Measurements from ENCODE around the gene AMIGO1. TPM values are rescaled to one million over a fixed set of nuclear protein-coding genes. Genes with fewer than 3 reads are reported as not detected.
A peak's percentile ranks its signal among the peaks of the same experiment; 100 is the strongest.

AMIGO1 gene
- total RNA-seq, 1 experiment from 2014 or later = 1.5 TPM

- H3K9me3 Mint-ChIP-seq (ENCODE audit: unreplicated experiment) = no peaks in the 10 kb centered on the region
- Histone ChIP-seq H3K27me3 (replicated peaks; ENCODE audit: control insufficient read depth, insufficient read depth, low read length) (no peaks in the 10 kb centered on the region), H3K4me3 (ENCODE audit: low read depth, low read length) (no peak overlapping the region), H3K4me1 (peaks cover 12% of the 10 kb centered on the region), H3K36me3 (ENCODE audit: control insufficient read depth, insufficient read depth, low read length) (no peaks in the 10 kb centered on the region), H3K9me3 (no peaks in the 10 kb centered on the region)
- peaks cover 9% of the 10 kb centered on the region for H3K27me3 Mint-ChIP-seq (ENCODE audit: insufficient read depth, unreplicated experiment)
- CTCF ChIA-PET = interaction anchor here (0.6 to 2.3 kb wide), 18 partner anchors 9 to 438 kb away, joined by 3 to 36 read pairs (median 4); partner anchors contain the start of genes AHCYL1 and PSMA5
- H3K4me3 Mint-ChIP-seq (ENCODE audit: unreplicated experiment) = peak overlapping the region; percentile 60
- peak; percentile 45 to 64 for TF ChIP-seq CTCF (IDR thresholded peaks at IDR 0.05; ENCODE audit: insufficient read depth in 1 of 2, low read depth in 1 of 2, low read length in 1 of 2, severe bottlenecking in 1 of 2, unreplicated experiment in 1 of 2)
- POLR2A ChIA-PET = interaction anchor here (0.6 kb wide), 2 partner anchors 18 to 93 kb away, joined by 3 read pairs; no protein-coding TSS in a partner anchor
- peak; percentile 82 to 84 for DNase-seq
- no TSS peak for BruUV-seq (replicated peaks)
- H3K27ac Mint-ChIP-seq (ENCODE audit: unreplicated experiment) = peak overlapping the region; percentile 66
- intact Hi-C loops (cut with micrococcal nuclease; ENCODE audit: unreplicated experiment) = loop anchor here (1.0 to 5.0 kb wide), 5 partner anchors 43 to 438 kb away; partner anchors contain the start of gene AHCYL1
- H3K4me1 Mint-ChIP-seq (ENCODE audit: low read depth, unreplicated experiment) = peaks cover 9% of the 10 kb centered on the region
- peaks cover 15% of the 10 kb centered on the region for H3K36me3 Mint-ChIP-seq (ENCODE audit: insufficient read depth, unreplicated experiment)
Observed at GRCh38 chr1:109546311-109547109, 37.0 kb upstream of the AMIGO1 start.

- ChIA-PET POLR2A (no interaction called here), CTCF (interaction anchor here (0.8 to 1.3 kb wide), 3 partner anchors 15 to 96 kb away, joined by 3 to 4 read pairs (median 4); no protein-coding TSS in a partner anchor)
- no peaks in the 10 kb centered on the region for H3K27me3 ChIP-seq (replicated peaks; ENCODE audit: control insufficient read depth, insufficient read depth, low read length)
- no peak for TF ChIP-seq CTCF (IDR thresholded peaks at IDR 0.05; ENCODE audit: insufficient read depth in 1 of 2, low read depth in 1 of 2, low read length in 1 of 2, severe bottlenecking in 1 of 2, unreplicated experiment in 1 of 2)
- H3K27me3 Mint-ChIP-seq (ENCODE audit: insufficient read depth, unreplicated experiment) = peaks cover 9% of the 10 kb centered on the region
- no peaks in the 10 kb centered on the region for H3K9me3 Mint-ChIP-seq (ENCODE audit: unreplicated experiment)
- H3K4me3 ChIP-seq (ENCODE audit: low read depth, low read length) = no peak overlapping the region
- H3K4me1 Mint-ChIP-seq (ENCODE audit: low read depth, unreplicated experiment) = peaks cover 6% of the 10 kb centered on the region
- no peaks in the 10 kb centered on the region for H3K9me3 ChIP-seq
- intact Hi-C loops (cut with micrococcal nuclease; ENCODE audit: unreplicated experiment) = no loop called here
- H3K4me1 ChIP-seq = peaks cover 12% of the 10 kb centered on the region
- DNase-seq = no peak
- no TSS peak for BruUV-seq (replicated peaks)
- H3K4me3 Mint-ChIP-seq (ENCODE audit: unreplicated experiment) = no peak overlapping the region
- H3K36me3 ChIP-seq (ENCODE audit: control insufficient read depth, insufficient read depth, low read length) = no peaks in the 10 kb centered on the region
- peaks cover 15% of the 10 kb centered on the region for H3K36me3 Mint-ChIP-seq (ENCODE audit: insufficient read depth, unreplicated experiment)
- H3K27ac Mint-ChIP-seq (ENCODE audit: unreplicated experiment) = no peak overlapping the region
Observed at GRCh38 chr1:109543988-109544735, 34.6 kb upstream of the AMIGO1 start.

GRCh38 chr1:109543283-109543987 is 33.9 kb upstream of the AMIGO1 start:
- Mint-ChIP-seq H3K4me1 (ENCODE audit: low read depth, unreplicated experiment) (no peaks in the 10 kb centered on the region), H3K36me3 (ENCODE audit: insufficient read depth, unreplicated experiment) (peaks cover 11% of the 10 kb centered on the region), H3K9me3 (ENCODE audit: unreplicated experiment) (no peaks in the 10 kb centered on the region), H3K4me3 (ENCODE audit: unreplicated experiment) (no peak overlapping the region), H3K27ac (ENCODE audit: unreplicated experiment) (no peak overlapping the region), H3K27me3 (ENCODE audit: insufficient read depth, unreplicated experiment) (peaks cover 9% of the 10 kb centered on the region)
- CTCF ChIA-PET = interaction anchor here (0.8 to 1.3 kb wide), 3 partner anchors 14 to 97 kb away, joined by 3 to 4 read pairs (median 4); no protein-coding TSS in a partner anchor
- TF ChIP-seq CTCF (IDR thresholded peaks at IDR 0.05; ENCODE audit: insufficient read depth in 1 of 2, low read depth in 1 of 2, low read length in 1 of 2, severe bottlenecking in 1 of 2, unreplicated experiment in 1 of 2) = no peak
- H3K4me3 ChIP-seq (ENCODE audit: low read depth, low read length) = no peak overlapping the region
- BruUV-seq (replicated peaks) = no TSS peak
- no peaks in the 10 kb centered on the region for H3K36me3 ChIP-seq (ENCODE audit: control insufficient read depth, insufficient read depth, low read length)
- no peaks in the 10 kb centered on the region for H3K27me3 ChIP-seq (replicated peaks; ENCODE audit: control insufficient read depth, insufficient read depth, low read length)
- no peaks in the 10 kb centered on the region for H3K9me3 ChIP-seq
- POLR2A ChIA-PET = no interaction called here
- intact Hi-C loops (cut with micrococcal nuclease; ENCODE audit: unreplicated experiment) = no loop called here
- no peak for DNase-seq
- H3K4me1 ChIP-seq = peaks cover 12% of the 10 kb centered on the region

Measured in Caco-2 (cell line).